GM12864 (cell line): ENCODE results near the gene ARCN1.

Experiments
- DNase-seq: peaks from one replicate; pipeline ENCODE4 v3.0.0-alpha.2; 2011; ENCODE audit warnings: low read depth
- H3K4me3 ChIP-seq: 2 replicates; pipeline ENCODE4 v1.5.1; 2011; ENCODE audit warnings: mild to moderate bottlenecking, low read depth, low read length, control low read depth
- TF ChIP-seq, protein P1 (sequence below): IDR thresholded peaks from 2 replicates; pipeline ENCODE4 v1.5.1; 2011; ENCODE audit warnings: low read depth, mild to moderate bottlenecking, moderate library complexity, low read length, control low read depth, inconsistent platforms; ENCODE audit errors: missing control alignments

ARCN1 gene

DNA sequence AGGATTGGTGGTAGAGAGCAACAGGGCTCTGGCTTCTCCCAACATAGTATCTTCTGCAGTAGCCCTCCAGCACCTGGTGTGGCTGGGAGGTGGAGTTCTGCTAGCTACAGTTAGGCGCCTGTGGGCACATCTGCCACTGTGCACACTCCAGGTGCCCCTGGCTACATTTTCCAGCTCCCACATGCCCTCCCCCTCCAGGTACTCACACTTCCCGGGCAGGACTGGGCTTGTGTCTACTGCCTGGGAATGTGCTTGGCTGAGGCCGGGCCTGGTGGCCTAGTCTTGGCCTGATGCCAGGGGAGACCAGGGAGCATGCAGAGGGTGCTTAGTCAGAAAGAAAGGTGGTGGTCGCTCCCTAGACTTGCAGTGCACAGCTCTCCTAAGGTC, 51.1 kb downstream of the ARCN1 start:
- TF ChIP-seq, protein P1, sequence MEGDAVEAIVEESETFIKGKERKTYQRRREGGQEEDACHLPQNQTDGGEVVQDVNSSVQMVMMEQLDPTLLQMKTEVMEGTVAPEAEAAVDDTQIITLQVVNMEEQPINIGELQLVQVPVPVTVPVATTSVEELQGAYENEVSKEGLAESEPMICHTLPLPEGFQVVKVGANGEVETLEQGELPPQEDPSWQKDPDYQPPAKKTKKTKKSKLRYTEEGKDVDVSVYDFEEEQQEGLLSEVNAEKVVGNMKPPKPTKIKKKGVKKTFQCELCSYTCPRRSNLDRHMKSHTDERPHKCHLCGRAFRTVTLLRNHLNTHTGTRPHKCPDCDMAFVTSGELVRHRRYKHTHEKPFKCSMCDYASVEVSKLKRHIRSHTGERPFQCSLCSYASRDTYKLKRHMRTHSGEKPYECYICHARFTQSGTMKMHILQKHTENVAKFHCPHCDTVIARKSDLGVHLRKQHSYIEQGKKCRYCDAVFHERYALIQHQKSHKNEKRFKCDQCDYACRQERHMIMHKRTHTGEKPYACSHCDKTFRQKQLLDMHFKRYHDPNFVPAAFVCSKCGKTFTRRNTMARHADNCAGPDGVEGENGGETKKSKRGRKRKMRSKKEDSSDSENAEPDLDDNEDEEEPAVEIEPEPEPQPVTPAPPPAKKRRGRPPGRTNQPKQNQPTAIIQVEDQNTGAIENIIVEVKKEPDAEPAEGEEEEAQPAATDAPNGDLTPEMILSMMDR = no peak
- no peak for DNase-seq
- no peak overlapping the region for H3K4me3 ChIP-seq

DNA sequence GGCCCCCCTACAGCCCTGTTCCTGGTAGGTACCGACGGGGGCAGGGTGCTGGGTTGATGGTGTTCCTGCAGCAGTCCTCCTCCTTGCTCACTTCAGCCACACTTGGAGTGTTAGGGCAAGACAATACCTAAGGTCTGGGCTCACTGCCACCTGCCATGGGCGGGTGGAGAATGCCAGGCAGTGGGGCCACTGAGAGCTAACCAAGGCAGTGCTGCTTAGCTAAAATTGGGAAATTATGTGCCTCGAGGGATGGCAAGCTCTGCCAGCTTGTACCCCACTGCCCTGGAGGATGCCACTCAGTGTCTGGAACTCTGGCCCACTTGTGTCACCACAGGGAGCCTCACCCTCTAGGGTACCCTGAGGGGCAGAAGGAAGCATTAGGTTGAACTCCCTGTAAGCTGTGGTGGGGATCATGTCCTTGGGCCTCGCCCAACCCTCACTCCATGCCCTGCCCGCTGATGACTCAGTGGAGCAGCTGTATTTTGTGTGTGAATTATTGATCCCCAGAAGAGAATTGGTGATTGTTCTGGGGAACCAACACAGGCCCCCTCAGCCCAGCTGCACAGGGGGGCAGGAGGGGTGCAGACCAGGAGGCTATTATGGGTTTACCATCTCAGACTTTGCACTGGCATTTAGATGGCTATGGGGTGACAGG, 53.0 kb downstream of the ARCN1 start:
- no peak for DNase-seq
- TF ChIP-seq, protein P1 = no peak

DNA sequence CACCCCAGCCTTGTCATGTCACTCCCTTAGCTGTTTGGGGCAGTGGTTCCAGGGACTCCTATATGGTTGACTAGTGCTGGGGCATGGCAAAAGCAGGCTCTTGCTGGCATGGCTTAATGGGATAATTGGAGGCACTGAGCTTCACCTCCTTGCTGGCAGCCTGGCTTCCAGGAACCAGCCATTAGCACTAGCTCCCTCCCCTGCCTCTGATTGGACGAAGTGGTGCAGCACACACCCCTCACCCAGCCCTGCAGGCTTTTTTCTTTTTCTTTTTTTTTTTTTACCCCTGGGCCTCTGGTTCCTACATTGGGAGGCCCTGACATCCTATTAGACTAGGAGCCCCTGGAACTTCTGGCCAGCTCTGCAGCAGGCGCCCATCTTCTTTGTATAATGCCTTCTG, 53.8 kb downstream of the ARCN1 start:
- no peak overlapping the region for H3K4me3 ChIP-seq
- TF ChIP-seq, protein P1 = no peak
- no peak for DNase-seq

More for the DNA sequence above, 53.0 kb downstream of the ARCN1 start:
- H3K4me3 ChIP-seq = no peak overlapping the region

DNA sequence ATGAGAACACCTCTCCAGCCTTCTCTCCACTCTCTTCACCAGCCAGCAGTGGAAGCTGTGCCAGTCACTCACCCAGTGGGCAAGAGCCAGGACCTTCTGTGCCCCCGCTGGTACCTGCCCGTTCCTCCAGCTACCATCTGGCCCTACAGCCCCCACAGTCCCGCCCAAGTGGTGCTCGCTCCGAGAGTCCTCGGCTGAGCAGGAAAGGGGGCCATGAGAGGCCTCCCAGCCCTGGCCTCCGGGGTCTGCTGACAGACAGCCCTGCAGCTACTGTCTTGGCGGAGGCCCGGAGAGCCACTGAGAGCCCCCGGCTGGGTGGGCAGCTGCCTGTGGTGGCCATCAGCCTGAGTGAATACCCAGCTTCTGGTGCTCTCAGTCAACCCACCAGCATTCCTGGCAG, 55.4 kb downstream of the ARCN1 start:
- TF ChIP-seq, protein P1 = no peak
- H3K4me3 ChIP-seq = no peak overlapping the region
- no peak for DNase-seq

DNA sequence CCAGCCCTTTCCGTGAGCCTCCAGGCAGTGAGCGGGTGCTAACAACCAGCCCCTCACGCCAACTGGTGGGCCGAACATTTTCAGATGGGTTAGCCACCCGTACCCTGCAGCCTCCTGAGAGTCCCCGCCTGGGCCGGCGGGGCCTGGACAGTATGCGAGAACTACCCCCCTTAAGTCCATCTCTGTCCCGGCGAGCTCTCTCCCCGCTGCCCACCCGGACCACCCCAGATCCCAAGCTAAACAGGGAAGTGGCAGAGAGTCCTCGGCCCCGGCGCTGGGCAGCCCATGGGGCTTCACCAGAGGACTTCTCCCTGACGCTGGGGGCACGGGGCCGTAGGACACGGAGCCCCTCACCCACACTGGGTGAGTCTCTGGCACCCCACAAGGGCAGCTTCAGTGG, 55.8 kb downstream of the ARCN1 start:
- DNase-seq = no peak
- no peak overlapping the region for H3K4me3 ChIP-seq
- TF ChIP-seq, protein P1 = no peak

DNA sequence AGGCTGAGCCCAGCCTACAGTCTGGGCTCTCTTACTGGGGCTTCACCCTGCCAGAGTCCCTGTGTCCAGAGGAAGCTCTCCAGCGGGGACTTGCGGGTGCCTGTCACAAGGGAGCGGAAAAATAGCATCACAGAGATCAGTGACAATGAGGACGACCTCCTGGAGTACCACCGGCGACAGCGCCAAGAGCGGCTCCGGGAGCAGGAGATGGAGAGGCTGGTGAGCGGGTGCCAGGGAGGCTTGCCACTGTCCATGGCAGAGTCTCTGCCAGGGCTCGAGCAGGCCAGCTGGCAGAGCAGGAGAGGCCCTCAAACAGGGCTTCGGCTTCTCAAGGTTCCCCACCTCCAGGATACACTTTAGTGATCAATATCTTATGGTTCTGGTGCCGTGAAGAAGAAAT, 56.2 kb downstream of the ARCN1 start:
- TF ChIP-seq, protein P1 = no peak
- no peak for DNase-seq
- no peak overlapping the region for H3K4me3 ChIP-seq

DNA sequence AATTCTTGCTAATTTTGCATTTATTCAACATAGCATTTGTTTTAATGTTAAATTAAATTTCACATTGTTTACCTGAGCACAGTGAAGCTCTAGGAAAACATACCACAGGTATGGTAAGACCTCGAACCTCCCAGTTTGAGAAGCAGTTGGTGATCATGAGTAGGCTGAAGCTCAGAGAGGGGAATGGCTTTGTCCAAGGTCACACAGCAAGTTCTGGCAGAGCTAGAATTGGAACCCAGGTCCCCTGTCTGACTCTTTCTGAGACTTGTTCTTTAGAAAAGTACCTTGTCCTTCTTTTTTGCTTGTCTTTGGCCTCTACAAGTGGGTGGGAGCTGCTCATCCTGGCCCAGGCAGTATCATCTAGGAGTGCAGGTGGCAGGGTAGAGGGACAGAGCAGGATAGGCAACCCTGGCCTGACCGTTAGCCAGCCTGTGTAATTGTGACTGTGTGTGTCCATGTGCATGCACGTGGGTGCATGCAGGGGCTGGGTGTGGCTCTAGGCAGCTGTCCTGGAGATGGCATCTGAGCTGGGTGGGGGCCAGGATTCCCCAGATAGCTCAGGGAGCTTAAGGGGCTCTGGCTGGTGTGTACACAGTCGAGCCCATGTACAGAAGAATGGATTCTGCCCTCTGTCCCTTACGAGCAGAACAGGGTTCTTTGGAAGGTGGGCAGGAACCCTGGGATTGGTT, 56.8 kb downstream of the ARCN1 start:
- no peak for DNase-seq
- no peak overlapping the region for H3K4me3 ChIP-seq
- TF ChIP-seq, protein P1 = no peak
